HG03196 (cell line): ENCODE measurements around the gene BTBD1.
"Not testable (repeated sequence)": the region's sequence is repeated elsewhere in the genome, so short reads cannot be mapped to it uniquely, and the experiment has no call there.

Source experiments
- ATAC-seq: cut with Tn5 transposase; IDR thresholded peaks from one replicate; pipeline ENCODE4 v1.9.1; 2021; ENCODE audit not compliant: unreplicated experiment

Gene BTBD1

DNA sequence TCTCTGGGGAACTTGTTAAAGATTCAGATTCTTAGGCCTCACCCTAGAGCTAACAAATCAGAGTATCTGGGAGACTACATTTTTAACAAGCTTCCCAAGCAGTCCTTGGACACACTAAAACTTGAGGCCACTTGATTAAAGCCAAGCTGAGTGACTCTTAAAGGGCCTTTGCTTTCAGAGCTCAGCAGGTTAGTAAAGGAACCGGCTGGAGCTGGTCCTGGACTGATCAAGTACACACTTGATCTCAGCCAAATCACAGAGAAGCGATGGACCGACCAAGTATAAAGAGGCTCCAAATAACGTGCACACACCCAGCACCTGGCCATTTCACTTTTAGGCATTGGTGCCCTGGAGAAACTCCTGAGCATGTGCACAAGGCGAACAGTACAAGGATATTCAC is 27.5 kb upstream of the BTBD1 start:
- no peak for ATAC-seq

DNA sequence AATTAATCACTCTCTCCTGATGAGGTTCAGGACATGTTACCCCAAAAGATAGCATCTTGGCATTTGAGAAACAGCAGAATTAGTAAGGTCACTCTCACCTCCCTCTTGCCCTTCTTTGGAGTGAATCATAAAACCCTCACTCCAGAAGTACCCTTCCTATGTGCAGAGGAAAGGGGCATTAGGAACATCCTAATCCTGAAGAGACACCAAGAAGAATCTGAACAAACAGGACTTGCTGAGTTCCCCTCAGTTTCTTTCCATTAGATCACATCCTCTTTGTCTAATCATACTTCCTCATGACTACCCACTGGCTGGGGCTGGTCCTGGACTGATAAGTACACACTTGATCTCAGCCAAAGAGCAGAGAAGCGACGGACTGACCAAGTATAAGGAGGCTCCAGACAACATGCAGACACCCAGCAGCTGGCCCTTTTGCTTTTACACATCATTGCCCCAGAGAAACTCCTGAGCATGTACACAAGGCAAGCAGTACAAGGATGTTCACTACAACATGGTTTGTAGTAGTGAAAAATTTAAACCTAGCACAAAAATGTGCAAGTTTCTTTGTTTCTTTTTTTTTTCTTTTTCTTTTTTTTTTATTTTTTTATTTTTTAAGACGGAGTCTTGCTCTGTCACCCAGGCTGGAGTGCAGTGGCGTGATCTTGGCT is 25.4 kb upstream of the BTBD1 start:
- no peak for ATAC-seq

DNA sequence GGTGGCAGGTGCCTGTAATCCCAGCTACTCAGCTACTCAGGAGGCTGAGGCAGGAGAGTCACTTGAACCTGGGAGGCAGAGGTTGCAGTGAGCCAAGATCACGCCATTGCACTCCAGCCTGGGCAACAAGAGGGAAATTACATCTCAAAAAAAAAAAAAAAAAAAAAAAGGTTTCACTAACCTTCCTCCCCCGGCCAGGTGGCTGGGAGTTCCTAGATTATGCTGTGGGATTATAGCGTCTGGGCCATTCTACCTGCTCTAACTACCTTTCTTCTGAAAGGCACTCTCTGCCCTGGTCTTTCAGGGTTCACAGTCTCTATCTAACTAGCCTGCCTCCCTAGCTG is 24.9 kb upstream of the BTBD1 start:
- not testable (repeated sequence) for ATAC-seq

DNA sequence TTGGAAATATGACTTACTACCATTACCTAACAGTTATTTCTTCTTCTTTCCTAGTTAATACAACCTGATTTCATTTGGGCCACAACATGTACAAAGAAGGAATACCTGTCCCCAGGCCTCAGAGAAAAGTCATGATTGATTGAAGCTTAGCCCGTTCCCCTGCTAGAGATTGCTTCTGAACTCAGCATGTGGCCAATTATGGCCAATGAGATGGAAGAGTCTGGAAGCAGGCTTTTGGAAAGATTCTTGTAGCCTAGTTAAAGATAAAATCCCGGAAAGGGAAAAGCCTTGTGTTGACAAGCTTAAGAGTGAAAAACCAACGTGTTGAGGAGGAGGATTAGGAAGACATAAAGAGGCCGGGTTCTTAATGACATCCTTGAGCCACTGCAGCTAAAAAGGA is 23.4 kb upstream of the BTBD1 start:
- no peak for ATAC-seq

DNA sequence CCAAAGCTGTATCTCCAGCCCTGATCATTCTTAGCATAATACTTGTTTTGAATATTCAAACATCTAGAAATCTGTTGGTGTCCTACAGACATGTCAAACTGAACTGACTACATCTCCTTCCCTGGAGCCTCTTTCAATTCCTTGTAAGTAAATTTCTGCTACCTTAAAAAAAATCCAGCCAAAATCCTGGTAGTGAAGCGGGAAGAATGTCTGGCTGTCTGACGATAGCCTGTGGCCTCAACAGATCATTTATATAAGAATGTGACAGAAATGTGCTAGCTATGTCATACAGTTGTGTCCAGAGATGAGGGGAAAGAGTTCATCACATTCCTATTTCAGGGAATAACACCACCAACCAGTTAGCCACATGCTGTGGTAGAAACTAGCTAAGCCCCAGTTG is 21.8 kb upstream of the BTBD1 start:
- ATAC-seq = no peak

DNA sequence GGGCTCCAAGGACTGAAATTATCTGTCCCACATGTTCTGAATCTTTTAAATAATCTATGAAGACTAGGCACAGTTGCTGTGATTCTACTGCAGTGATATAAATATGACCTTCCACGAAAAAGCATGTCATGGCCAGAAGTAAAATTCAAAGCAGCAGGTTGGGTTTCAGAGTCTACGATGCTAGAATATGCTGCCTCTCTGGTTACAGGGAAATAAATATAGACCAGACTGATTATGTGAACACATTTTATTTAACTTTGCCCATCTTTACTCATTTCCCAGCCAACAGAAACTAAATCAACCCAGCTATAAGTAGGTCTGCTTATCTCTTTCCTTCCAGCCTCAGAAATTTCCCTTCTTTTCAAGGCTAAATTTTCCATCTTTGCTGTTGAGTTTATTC is 20.5 kb upstream of the BTBD1 start:
- no peak for ATAC-seq

DNA sequence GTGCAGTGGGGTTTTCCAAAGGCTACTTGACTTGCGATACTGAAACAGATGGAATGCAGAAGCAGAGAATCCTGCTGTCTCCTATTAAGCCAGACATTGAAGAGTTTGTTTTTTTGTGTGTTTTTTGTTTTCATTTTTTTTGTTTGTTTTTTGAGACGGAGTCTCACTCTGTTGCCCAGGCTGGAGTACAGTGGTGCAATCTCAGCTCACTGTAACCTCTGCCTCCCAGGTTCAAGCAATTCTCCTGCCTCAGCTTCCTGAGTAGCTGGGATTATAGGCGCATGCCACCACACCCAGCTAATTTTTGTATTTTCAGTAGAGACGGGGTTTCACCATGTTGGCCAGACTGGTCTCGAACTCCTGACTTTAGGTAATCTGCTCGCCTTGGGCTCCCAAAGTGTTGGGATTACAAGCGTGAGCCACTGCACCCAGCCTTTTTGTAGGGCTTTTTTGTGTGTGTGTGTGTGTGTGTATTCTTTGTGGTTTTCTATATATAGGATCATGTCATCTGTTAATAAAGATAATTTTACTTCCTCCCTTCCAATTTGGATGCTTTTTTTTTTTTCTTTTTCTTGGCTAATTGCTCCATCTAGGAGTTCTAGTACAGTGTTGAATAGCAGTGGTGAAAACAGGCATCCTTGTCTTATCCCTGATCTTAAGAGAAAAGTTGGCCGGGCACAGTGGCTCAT is 19.0 kb upstream of the BTBD1 start:
- ATAC-seq = not testable (repeated sequence)

DNA sequence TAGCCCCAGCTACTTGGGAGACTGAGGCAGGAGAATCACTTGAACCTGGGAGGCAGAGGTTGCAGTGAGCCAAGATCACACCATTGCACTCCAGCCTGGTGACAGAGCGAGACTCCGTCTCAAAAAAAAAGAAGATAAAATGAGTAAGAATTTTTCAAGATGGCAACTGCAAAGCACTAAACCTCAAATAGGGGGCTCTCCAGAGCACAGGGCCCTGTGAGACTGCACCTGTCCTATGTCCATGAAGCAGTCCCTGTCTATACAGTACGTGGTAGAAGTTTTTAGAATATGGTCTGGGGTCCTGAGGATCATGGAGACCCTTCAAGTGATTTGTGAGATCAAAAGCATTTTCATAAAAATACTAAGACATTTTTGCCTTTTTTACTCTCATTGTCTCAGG is 18.4 kb upstream of the BTBD1 start:
- not testable (repeated sequence) for ATAC-seq

DNA sequence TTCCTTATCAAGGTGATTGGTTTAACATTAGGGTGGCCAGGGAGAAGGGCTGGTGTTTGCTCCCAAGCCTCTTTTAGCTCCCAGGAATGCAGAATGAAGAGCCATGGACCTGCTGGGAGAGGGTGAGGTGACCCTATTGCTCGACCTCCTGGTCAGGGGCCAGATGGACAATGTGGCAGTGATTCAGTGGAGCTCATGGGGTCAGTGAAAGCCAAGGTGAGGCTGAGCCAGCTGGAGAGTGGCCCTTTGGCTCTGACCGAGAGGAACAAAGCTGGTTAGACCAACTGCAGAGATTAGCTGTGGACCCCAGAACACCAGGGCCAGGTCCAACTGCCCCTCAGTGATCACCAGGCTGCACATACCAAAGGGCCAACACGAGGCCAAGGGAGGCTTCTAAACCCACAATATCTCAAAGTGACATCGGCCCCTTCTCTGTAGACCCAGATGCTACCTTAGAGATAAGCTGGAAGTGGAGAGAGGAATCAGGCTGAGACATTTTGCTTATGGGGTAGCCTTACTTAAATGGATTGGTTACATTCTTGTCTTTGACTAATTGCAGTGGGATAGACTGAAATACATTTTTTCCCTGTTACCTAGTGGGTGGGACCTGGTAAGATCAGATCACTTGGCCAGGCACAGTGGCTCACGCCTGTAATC is 15.8 kb upstream of the BTBD1 start:
- ATAC-seq = no peak

DNA sequence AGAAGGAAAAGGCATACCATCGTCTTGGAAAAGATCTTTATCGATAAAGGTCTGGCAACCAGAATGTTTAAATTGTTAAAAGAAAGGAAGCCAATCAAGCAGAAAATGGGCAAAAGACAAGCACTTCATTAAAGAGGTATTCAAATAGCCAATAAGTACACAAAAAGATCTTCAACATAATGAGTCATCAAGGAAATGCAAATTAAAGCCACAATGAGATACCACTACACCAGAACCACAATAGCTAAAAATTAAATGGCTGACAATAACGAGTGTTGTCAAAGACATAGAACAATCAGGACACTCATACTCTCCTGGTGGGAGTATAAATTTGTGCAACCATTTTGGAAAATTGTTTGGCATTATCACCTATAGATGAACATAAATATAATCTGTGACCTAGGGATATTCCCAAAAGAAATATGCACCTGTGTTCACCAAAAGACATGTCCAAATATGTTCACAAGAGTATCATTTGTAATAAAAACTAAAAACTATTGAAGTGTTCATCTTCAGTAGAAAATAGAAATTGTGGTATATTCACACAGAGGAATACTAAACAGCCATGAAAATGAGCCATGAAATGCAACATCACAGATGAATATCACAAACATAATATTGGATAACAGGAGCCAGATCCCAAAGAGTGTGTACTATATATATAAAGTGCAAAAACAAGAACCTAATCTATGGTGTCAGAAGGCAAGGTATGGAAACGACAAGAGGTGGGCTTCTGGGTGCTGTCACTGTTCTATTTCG is 14.4 kb upstream of the BTBD1 start:
- ATAC-seq = no peak

DNA sequence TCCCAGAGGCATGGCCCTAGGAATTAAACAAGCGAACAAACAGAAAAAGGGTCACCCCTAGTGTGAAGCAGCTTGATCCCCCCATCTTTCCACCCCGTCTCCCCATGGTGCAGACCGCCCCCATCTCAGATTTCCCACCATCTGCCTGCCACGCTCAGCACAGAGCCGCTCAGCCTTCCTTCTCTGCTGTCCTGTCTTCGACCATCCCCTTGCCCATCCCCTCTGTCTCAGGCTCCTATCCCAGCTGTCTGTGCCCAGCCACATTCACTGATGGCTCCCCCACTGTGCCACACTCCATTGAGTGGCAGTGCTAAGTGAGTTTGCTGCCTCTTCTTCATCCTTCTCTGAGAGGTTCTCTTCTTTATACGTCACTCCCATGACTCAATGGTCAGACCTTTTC is 11.7 kb upstream of the BTBD1 start:
- no peak for ATAC-seq

DNA sequence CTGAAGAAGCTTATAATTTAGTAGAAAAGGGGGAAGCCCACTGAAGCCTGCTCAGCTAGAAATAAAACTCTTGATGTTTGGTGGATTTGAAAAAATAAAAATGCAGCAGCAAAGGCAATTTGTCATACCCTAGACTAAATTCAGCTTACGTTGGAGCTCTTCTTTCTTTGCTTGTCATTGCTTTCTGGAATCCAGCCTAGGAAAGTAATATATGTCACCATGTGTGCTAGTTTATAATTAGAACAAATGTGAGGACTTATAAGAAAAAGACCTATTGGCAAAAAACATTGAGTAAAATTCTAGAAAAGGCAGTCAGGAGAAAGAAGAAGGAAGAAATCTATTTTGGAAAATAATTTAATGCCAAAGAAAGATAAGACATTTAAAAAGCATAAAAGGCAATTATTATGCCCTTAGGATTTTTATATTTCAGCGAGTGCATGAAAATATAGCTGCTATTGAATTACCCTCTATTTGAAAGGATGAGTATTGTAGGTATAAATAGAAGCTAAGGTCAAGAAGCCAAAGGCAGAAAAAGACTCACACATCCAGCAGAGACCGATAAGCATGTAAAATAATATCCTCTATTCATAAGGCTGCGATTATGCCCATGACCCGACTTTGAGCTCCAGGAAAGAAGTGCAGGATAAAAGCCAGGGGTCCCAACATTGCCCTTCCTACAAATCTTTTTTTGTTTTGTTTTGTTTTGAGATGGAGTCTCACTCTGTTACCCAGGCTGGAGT is 10.6 kb upstream of the BTBD1 start:
- no peak for ATAC-seq

DNA sequence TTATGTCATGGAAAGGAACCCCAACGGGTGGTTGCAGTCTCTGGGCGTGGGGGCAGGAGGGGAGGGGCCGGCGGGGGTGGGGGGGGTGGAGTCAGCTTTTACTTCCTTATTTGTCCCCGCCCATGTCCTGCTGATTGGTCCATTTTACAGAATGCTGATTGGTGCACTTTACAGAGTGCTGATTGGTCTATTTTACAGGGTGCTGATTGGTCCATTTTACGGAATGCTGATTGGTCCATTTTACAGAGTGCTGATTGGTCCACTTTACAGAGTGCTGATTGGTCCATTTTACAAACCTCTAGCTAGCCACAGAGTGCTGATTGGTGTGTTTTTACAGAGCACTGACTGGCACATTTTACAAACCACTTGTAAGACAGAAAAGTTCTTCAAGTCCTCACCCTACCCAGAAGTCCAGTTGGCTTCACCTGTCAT is 2.2 kb upstream of the BTBD1 start:
- not testable (repeated sequence) for ATAC-seq

DNA sequence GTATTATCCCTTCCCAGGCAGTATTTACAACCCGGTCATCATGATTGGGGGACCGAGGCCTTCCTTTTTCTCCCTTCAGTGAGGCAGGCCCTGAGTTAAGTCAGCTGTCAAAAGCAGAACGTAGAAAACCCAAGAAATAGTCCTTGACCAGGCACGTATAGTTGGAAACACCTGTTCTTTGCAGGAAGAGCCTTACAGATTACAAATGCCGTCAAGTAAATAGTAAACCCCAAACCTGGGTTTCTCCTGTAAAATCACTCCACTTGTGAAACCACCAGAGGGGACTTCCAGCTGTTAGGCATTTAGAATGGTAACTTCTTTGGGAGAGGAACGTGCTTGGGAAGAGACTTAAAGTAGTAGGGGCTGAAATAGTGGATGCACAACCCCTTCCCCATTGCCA is 1.0 kb upstream of the BTBD1 start:
- no peak for ATAC-seq

DNA sequence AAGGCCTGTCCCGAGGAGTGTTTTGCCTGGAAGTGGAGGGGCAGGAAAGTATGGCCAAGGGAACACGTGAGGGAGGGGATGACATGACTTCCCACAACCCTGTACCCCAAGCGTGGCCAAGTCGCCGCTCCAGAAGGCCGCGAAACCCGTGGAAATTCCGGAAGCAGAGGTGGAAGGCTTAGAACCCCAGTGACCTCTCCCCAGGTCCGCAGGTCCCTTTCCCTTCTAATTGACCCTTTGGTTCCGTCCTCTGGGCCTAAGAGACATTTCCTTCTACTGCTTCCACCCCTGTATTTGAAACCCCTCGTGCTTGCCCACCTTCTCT is 548 bp upstream of the BTBD1 start:
- ATAC-seq = no peak

DNA sequence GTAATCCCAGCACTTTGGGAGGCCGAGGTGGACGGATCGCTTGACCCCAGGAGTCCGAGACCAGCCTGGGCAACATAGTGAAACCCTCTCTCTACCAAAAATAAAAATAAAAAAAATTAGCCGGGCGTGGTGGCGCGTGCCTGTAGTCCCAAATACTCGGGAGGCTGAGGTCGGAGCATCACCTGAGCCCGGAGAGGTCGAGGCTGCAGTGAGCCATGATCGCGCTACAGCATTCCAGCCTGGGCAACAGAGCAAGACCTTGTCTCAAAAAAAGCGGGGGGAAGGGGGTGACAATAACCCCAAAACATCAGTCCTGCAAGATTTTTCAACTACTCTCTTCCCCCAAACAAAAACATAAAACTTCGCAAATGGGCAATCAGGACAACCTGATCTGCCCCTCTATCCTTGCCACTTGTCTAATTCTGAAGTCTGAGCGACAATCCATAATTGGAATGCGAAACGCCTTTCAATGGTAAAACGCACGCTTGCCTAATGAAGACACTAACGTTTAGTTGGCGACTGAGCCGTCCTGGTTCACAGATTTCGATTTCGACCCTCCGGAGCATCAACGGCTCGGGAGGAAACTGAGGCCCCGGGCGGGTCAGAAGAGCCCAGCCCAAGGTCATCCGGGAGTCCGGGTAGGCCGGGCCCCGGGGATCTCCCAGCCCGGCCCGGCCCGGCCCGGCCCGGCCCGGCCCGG is 868 bp downstream of the BTBD1 start:
- no peak for ATAC-seq

DNA sequence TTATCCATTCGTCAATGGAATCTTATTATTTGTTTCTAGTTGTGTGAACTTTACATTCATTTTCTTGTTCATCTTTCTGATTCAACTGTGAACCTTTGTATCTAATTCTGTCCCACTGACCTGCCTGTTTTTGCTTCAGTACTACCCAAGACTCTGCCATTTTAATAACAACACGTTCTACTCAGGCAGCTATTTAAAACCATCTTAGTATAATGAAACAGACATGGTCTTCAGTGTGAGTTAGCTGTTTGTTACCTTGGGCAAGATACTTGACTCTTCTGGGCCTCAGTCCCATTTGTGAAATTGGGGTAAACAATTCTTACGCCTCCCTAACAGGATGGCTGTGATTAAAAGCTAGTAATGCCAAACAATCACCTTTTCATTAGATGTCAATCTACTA is 1.6 kb downstream of the BTBD1 start:
- ATAC-seq = no peak

DNA sequence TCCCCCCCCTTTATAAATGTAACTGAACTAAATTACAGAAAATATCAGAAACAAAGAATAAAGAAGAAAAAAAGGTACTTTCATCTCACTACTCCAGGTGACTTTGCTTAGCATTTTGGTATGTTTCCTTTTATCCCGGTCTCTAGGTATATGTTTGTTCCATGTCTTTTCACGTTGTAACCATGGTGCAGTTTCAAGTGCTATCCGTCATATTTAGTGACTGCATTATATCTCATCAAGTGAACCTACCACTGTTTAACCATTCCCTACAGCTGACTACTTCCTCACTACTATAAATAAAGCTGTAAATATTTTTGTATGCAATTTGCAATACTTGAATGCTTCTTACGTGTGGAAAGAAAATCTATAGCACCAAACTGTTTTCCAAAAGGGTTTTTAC is 2.2 kb downstream of the BTBD1 start:
- ATAC-seq = no peak

DNA sequence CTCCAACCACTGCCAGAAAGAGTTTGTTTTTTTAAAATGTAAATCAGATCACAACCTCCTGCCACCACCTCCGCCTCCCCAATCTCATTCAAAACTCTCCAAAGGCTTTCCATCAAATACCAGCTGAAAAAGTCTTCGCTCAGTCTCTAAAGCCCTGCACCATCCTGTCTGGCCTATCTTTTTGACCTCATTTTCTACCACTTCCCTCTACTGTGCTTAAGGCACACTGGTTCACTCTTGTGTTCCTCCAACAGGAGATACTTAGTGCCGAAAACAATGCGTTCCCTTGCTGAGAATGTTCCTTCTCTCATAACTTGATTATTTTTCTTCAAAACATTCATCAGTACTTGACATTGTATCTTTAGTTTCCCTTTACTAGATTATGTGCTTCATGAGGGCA is 3.5 kb downstream of the BTBD1 start:
- no peak for ATAC-seq

DNA sequence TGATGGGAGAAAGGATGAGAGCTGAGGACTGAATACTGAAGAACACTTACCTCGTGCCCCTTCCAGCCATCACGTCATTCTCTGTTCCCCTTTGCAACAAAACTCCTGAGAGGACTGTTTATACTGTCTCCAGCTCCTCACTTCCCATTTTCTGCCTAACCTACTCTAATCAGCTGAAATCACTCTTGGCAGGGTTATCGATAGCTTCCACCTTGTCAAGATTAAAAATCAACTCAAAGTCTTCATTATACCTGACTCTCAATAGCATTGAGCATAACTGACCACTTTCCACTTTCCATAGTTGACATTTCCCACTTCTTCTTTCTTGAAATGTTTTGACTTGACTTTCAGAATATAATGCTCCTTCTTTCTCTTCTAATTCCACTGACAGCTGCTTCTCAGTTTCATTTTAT is 4.3 kb downstream of the BTBD1 start:
- no peak for ATAC-seq

DNA sequence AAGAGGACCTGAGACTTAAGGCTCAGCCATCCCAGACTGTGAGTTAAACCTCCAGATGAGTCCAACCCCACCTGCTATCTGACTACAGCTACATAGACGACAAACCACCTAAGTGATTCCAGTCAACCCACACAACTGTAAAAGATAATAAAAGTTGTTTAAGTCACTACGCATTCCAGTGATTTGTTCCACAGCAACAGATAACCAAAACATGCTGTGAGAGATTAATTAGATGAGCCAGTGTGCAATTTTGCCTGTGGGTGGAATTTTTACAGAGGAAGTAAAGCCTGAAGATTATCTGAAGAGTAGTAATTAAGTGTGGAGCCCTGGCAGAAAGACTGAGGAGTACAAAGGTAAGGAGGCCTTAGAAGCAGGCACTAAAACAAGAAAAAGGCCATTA is 5.4 kb downstream of the BTBD1 start:
- no peak for ATAC-seq
